ENCODE results near the gene SLC22A14. TPM values are rescaled to one million over a fixed set of nuclear protein-coding genes. Genes with fewer than 3 reads are reported as not detected.

The SLC22A14 gene
- total RNA-seq, 1 experiment from 2014 or later, result 0.14 TPM

GRCh38 chr3:38247366-38248035 is 34.6 kb upstream of the SLC22A14 start:
- Histone ChIP-seq H3K4me3 (ENCODE audit: low read depth, low read length) (no peak overlapping the region), H3K36me3 (ENCODE audit: control insufficient read depth, insufficient read depth, low read length) (peaks cover 1% of the 10 kb centered on the region; the same call in 1 of the 2 replicates), H3K4me1 (no peaks in the 10 kb centered on the region), H3K9me3 (no peaks in the 10 kb centered on the region), H3K27me3 (replicated peaks; ENCODE audit: control insufficient read depth, insufficient read depth, low read length) (no peaks in the 10 kb centered on the region)
- H3K4me3 Mint-ChIP-seq (ENCODE audit: unreplicated experiment), result no peak overlapping the region
- peaks cover 45% of the 10 kb centered on the region for H3K36me3 Mint-ChIP-seq (ENCODE audit: insufficient read depth, unreplicated experiment)
- no peaks in the 10 kb centered on the region for H3K9me3 Mint-ChIP-seq (ENCODE audit: unreplicated experiment)
- no peak overlapping the region for H3K27ac Mint-ChIP-seq (ENCODE audit: unreplicated experiment)
- POLR2A ChIA-PET, result interaction anchor here (0.6 kb wide), 1 partner anchor 139 kb away, joined by 3 read pairs; no protein-coding TSS in a partner anchor
- intact Hi-C loops (cut with micrococcal nuclease; ENCODE audit: unreplicated experiment), result loop anchor here (1.0 kb wide), 1 partner anchor 129 kb away; no protein-coding TSS in a partner anchor
- no TSS peak for BruUV-seq (replicated peaks)
- no peaks in the 10 kb centered on the region for H3K4me1 Mint-ChIP-seq (ENCODE audit: low read depth, unreplicated experiment)
- peak in 1 of 2 experiments; percentile 18 for TF ChIP-seq CTCF (IDR thresholded peaks at IDR 0.05; ENCODE audit: insufficient read depth in 1 of 2, low read depth in 1 of 2, low read length in 1 of 2, severe bottlenecking in 1 of 2, unreplicated experiment in 1 of 2)
- peak in 1 of 2 experiments; percentile 16 for DNase-seq
- CTCF ChIA-PET, result interaction anchor here (1.1 kb wide), 1 partner anchor 83 kb away, joined by 3 read pairs; the partner anchor contains the start of gene OXSR1
- H3K27me3 Mint-ChIP-seq (ENCODE audit: insufficient read depth, unreplicated experiment), result no peaks in the 10 kb centered on the region

GRCh38 chr3:38250198-38250597 is 31.9 kb upstream of the SLC22A14 start:
- no peaks in the 10 kb centered on the region for H3K4me1 Mint-ChIP-seq (ENCODE audit: low read depth, unreplicated experiment)
- Histone ChIP-seq H3K4me3 (ENCODE audit: low read depth, low read length) (no peak overlapping the region), H3K36me3 (ENCODE audit: control insufficient read depth, insufficient read depth, low read length) (peaks cover 1% of the 10 kb centered on the region; the same call in 1 of the 2 replicates), H3K27me3 (replicated peaks; ENCODE audit: control insufficient read depth, insufficient read depth, low read length) (no peaks in the 10 kb centered on the region), H3K9me3 (no peaks in the 10 kb centered on the region), H3K4me1 (no peaks in the 10 kb centered on the region)
- peaks cover 51% of the 10 kb centered on the region for H3K36me3 Mint-ChIP-seq (ENCODE audit: insufficient read depth, unreplicated experiment)
- H3K4me3 Mint-ChIP-seq (ENCODE audit: unreplicated experiment), result no peak overlapping the region
- ChIA-PET CTCF (no interaction called here), POLR2A (interaction anchor here (0.8 kb wide), 1 partner anchor 85 kb away, joined by 5 read pairs; the partner anchor contains the start of gene OXSR1)
- TF ChIP-seq CTCF (IDR thresholded peaks at IDR 0.05; ENCODE audit: insufficient read depth in 1 of 2, low read depth in 1 of 2, low read length in 1 of 2, severe bottlenecking in 1 of 2, unreplicated experiment in 1 of 2), result no peak
- no peak for DNase-seq
- no TSS peak for BruUV-seq (replicated peaks)
- intact Hi-C loops (cut with micrococcal nuclease; ENCODE audit: unreplicated experiment), result no loop called here
- no peak overlapping the region for H3K27ac Mint-ChIP-seq (ENCODE audit: unreplicated experiment)
- H3K9me3 Mint-ChIP-seq (ENCODE audit: unreplicated experiment), result no peaks in the 10 kb centered on the region
- H3K27me3 Mint-ChIP-seq (ENCODE audit: insufficient read depth, unreplicated experiment), result no peaks in the 10 kb centered on the region

- intact Hi-C loops (cut with micrococcal nuclease; ENCODE audit: unreplicated experiment), result no loop called here
- no peak overlapping the region for H3K27ac Mint-ChIP-seq (ENCODE audit: unreplicated experiment)
- peaks cover 1% of the 10 kb centered on the region; the same call in 1 of the 2 replicates for H3K36me3 ChIP-seq (ENCODE audit: control insufficient read depth, insufficient read depth, low read length)
- no peaks in the 10 kb centered on the region for H3K27me3 Mint-ChIP-seq (ENCODE audit: insufficient read depth, unreplicated experiment)
- H3K9me3 ChIP-seq, result no peaks in the 10 kb centered on the region
- TF ChIP-seq CTCF (IDR thresholded peaks at IDR 0.05; ENCODE audit: insufficient read depth in 1 of 2, low read depth in 1 of 2, low read length in 1 of 2, severe bottlenecking in 1 of 2, unreplicated experiment in 1 of 2), result no peak
- H3K9me3 Mint-ChIP-seq (ENCODE audit: unreplicated experiment), result no peaks in the 10 kb centered on the region
- ChIA-PET POLR2A (no interaction called here), CTCF (no interaction called here)
- H3K36me3 Mint-ChIP-seq (ENCODE audit: insufficient read depth, unreplicated experiment), result peaks cover 51% of the 10 kb centered on the region
- no TSS peak for BruUV-seq (replicated peaks)
- no peak overlapping the region for H3K4me3 ChIP-seq (ENCODE audit: low read depth, low read length)
- no peak for DNase-seq
- H3K4me3 Mint-ChIP-seq (ENCODE audit: unreplicated experiment), result no peak overlapping the region
- H3K27me3 ChIP-seq (replicated peaks; ENCODE audit: control insufficient read depth, insufficient read depth, low read length), result no peaks in the 10 kb centered on the region
- H3K4me1 ChIP-seq, result no peaks in the 10 kb centered on the region
- H3K4me1 Mint-ChIP-seq (ENCODE audit: low read depth, unreplicated experiment), result no peaks in the 10 kb centered on the region
Measured at GRCh38 chr3:38251197-38251596, 30.9 kb upstream of the SLC22A14 start.

Measured in Caco-2 (cell line).